Activated CD4-positive, alpha-beta T cell treated with anti-CD3 and anti-CD28 coated beads for 36 hours (primary cell): Measurements from ENCODE around the gene L3MBTL4. TPM values are rescaled to one million over a fixed set of nuclear protein-coding genes. Genes with fewer than 3 reads are reported as not detected.

ENCODE experiments used
- ATAC-seq: fragments of 200-7000 bp; cut with Tn5 transposase; one replicate; pipeline ENCODE4 v1.10.0; 2021; ENCODE audit warnings: mild to moderate bottlenecking, moderate library complexity
- CTCF ChIA-PET: fragments of 350-600 bp; sonication (Branson Sonifier 250); formaldehyde crosslinking; loops from one replicate; lab custom pipeline; 2021; ENCODE audit warnings: antibody characterized with exemption; lab: Charles Lee
- POLR2A ChIA-PET: fragments of 350-600 bp; sonication (Branson Sonifier 250); formaldehyde crosslinking; loops from one replicate; lab custom pipeline; 2021; ENCODE audit warnings: antibody characterized with exemption, inconsistent platforms; lab: Charles Lee
- DNase-seq: peaks from one replicate; pipeline ENCODE4 v3.0.0-alpha.2; 2020
- H3K27ac Mint-ChIP-seq: one replicate; pipeline ENCODE4 v1.8.0; 2021; ENCODE audit warnings: mixed read lengths
- H3K27me3 Mint-ChIP-seq: one replicate; pipeline ENCODE4 v1.8.0; 2021; ENCODE audit warnings: mixed read lengths
- H3K36me3 Mint-ChIP-seq: one replicate; pipeline ENCODE4 v1.8.0; 2021; ENCODE audit warnings: low read depth, mixed read lengths
- H3K4me1 Mint-ChIP-seq: one replicate; pipeline ENCODE4 v1.8.0; 2021; ENCODE audit warnings: mixed read lengths
- H3K4me3 Mint-ChIP-seq: one replicate; pipeline ENCODE4 v1.8.0; 2021; ENCODE audit warnings: mild to moderate bottlenecking, moderate library complexity, mixed read lengths
- H3K9me3 Mint-ChIP-seq: one replicate; pipeline ENCODE4 v1.8.0; 2021; ENCODE audit warnings: low read depth, mixed read lengths
- intact Hi-C, 2 experiments: fragments of 100-400 bp; cut with DNase I in 1 of 2; cut with micrococcal nuclease in 1 of 2; formaldehyde crosslinking; loops; one replicate each; pipeline versions ENCODE4 v1.14.2 to v1.15.1; 2022 to 2024; cut with DNase I, micrococcal nuclease
- total RNA-seq, 2 experiments: library from RNA; stranded (reverse); gene quantifications; one replicate each; pipeline ENCODE4 v1.2.3, GENCODE V29; 2021

L3MBTL4 gene
- total RNA-seq, 2 experiments from 2014 or later, result 0.11 to 0.21 TPM

DNA sequence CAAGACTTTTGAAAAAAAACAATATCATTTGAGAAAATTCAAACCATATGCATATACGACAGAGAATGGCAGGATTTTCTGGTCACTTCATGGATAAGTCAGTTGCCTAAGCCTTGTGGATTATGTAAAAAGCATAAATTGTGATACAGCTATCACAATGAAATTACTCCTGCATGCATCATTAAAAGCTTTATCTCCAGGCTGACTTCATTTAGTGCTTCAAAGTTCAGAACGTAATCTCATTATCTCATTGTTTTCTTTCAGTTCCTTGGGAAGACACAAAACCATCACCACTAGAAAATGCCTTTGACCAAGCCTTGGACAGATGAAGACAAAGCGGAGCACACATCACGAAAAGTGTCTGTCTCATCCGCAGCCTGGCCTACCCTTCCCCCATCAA, 57.0 kb downstream of the L3MBTL4 start:
- DNase-seq, result no peak
- Mint-ChIP-seq H3K4me1 (no peaks in the 10 kb centered on the region), H3K27ac (no peak overlapping the region), H3K36me3 (no peaks in the 10 kb centered on the region), H3K27me3 (no peaks in the 10 kb centered on the region), H3K9me3 (no peaks in the 10 kb centered on the region), H3K4me3 (no peak overlapping the region)
- no peak for ATAC-seq
- intact Hi-C loops, result no loop called here
- CTCF ChIA-PET, result no interaction called here
- POLR2A ChIA-PET, result no interaction called here

DNA sequence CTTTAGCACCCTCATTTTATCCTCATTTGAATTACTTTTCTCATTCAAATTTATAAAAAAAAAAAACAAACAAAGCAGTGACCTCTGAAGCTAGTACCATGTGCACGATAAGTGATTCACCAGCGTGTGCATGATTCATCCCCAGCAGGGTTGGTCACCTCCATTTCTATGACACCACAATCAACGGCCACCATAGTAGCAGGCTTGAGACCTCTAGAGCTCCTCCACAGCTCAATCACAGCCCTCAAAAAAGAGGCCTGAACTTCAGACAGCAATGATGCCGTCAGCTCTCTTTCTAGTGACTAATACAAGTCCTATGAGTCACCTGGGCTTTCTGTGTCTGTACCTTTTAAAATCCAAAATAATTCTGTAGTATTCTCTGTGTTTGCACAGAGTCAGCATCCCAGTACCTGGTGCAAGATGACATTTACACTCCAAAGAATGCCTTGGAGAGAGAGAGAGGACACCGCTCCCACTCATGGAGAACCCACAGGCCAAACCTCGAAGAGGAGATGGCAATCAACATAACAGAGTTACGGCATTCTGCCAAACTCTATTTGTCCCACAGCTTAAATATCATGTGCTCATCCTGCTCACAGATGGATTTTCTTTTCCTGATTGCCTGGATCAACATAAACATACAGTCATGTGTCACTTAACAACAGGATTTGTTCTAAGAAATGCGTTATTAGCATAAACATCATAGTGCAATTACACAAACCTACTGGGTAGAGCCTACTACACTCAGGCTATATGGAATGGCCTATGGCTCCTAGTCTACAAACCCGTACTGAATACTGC, 58.7 kb downstream of the L3MBTL4 start:
- DNase-seq, result peak; percentile 11
- no peaks in the 10 kb centered on the region for H3K36me3 Mint-ChIP-seq
- peak; percentile 66 for ATAC-seq
- ChIA-PET CTCF (interaction anchor here (0.9 kb wide), 1 partner anchor 14 kb away, joined by 3 read pairs; no protein-coding TSS in a partner anchor), POLR2A (interaction anchor here (0.6 kb wide), 2 partner anchors 69 to 80 kb away, joined by 3 to 8 read pairs; no protein-coding TSS in a partner anchor)
- H3K27ac Mint-ChIP-seq, result no peak overlapping the region
- intact Hi-C loops, result no loop called here
- no peak overlapping the region for H3K4me3 Mint-ChIP-seq
- H3K4me1 Mint-ChIP-seq, result no peaks in the 10 kb centered on the region
- H3K27me3 Mint-ChIP-seq, result no peaks in the 10 kb centered on the region
- no peaks in the 10 kb centered on the region for H3K9me3 Mint-ChIP-seq

DNA sequence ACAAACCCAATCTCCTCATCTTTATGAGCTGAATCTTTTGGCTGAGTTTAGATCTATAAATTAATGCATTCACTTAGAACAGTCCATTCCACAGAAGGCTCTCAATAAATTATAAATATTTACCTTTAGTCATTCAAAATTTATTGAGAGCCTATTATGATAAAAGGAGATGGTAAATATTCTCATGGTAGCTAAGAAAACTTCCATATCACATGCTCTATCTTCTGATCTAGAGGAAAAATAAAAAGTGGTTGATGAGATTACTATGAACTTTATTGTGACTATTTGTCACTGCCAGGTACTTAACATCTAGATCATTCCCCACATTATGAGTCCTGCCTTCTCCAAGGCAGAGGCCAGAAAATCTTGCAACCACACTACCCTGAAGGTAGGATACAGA, 62.4 kb downstream of the L3MBTL4 start:
- Mint-ChIP-seq H3K36me3 (no peaks in the 10 kb centered on the region), H3K27ac (no peak overlapping the region), H3K4me1 (no peaks in the 10 kb centered on the region), H3K4me3 (no peak overlapping the region), H3K9me3 (no peaks in the 10 kb centered on the region), H3K27me3 (no peaks in the 10 kb centered on the region)
- ATAC-seq (no peak), DNase-seq (no peak)
- intact Hi-C loops, result no loop called here
- ChIA-PET CTCF (no interaction called here), POLR2A (no interaction called here)

DNA sequence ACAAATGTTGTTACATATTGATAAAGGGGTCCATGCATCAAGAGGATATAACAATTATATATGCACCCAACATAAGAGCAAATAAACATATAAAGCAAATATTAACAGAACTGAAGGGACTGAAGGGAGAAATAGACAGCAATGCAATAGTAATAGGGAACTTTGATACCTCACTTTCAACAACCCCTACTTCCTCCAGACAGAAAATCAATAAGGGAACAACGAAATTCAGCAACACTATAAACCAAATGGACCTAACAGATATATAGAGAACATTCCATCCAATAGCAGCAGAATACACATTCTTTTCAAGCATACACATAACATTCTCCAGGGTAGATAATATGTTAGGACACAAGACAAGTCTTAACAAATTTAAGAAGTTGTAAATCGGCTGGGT, 71.7 kb downstream of the L3MBTL4 start:
- no peaks in the 10 kb centered on the region for H3K4me1 Mint-ChIP-seq
- ATAC-seq (no peak), DNase-seq (no peak)
- POLR2A ChIA-PET, result no interaction called here
- peaks cover 25% of the 10 kb centered on the region for H3K9me3 Mint-ChIP-seq
- intact Hi-C loops, result loop anchor here in 1 of 2 experiments (10.0 kb wide), 1 partner anchor 98 kb away; no protein-coding TSS in a partner anchor
- H3K27ac Mint-ChIP-seq, result no peak overlapping the region
- CTCF ChIA-PET, result interaction anchor here (0.6 kb wide), 1 partner anchor 11 kb away, joined by 3 read pairs; no protein-coding TSS in a partner anchor
- no peak overlapping the region for H3K4me3 Mint-ChIP-seq
- no peaks in the 10 kb centered on the region for H3K27me3 Mint-ChIP-seq
- H3K36me3 Mint-ChIP-seq, result no peaks in the 10 kb centered on the region

DNA sequence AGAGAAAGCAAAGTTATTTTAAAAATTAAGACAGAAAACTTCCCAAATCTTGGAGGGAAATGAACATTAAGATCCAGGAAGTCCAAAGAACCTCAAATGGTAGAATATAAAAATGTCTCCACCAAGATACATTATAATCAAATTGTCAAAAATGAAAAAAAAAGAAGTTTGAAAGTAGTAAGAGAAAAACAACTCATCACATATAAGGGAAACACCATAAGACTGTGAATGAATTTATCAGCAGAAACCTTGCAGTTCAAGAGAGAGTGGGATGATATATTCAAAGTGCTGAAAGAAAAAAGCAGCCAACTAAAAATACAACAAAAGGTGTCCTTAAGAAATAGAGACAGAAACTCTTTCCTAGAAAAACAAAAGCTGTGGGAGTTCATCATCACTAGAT, 73.0 kb downstream of the L3MBTL4 start:
- no peak overlapping the region for H3K27ac Mint-ChIP-seq
- POLR2A ChIA-PET, result no interaction called here
- H3K9me3 Mint-ChIP-seq, result peaks cover 22% of the 10 kb centered on the region
- intact Hi-C loops, result loop anchor here in 1 of 2 experiments (10.0 kb wide), 1 partner anchor 97 kb away; no protein-coding TSS in a partner anchor
- no peaks in the 10 kb centered on the region for H3K36me3 Mint-ChIP-seq
- CTCF ChIA-PET, result interaction anchor here (1.1 kb wide), 1 partner anchor 14 kb away, joined by 3 read pairs; no protein-coding TSS in a partner anchor
- H3K27me3 Mint-ChIP-seq, result no peaks in the 10 kb centered on the region
- H3K4me3 Mint-ChIP-seq, result no peak overlapping the region
- H3K4me1 Mint-ChIP-seq, result no peaks in the 10 kb centered on the region
- DNase-seq (no peak), ATAC-seq (no peak)

DNA sequence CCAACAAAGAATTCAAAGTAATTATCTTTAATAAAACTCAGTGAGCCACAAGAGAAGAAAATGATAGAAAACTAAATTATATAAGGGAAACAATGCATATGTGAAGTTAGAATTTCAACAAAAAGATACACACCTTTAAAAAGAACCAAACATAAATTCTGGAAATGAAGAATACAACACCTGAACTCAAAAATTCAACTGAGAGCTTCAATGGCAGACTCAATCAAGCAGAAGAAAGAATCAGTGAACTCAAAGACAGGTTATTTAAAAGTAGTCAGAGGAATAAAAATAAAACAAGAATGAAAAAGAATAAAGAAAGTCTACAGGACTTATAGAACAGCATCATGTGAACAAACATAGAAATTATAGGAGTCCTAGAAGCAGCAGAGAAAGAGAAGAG, 73.4 kb downstream of the L3MBTL4 start:
- no peak overlapping the region for H3K27ac Mint-ChIP-seq
- no peaks in the 10 kb centered on the region for H3K36me3 Mint-ChIP-seq
- peaks cover 22% of the 10 kb centered on the region for H3K9me3 Mint-ChIP-seq
- intact Hi-C loops, result loop anchor here in 1 of 2 experiments (10.0 kb wide), 1 partner anchor 97 kb away; no protein-coding TSS in a partner anchor
- DNase-seq (no peak), ATAC-seq (no peak)
- no peaks in the 10 kb centered on the region for H3K4me1 Mint-ChIP-seq
- ChIA-PET CTCF (interaction anchor here (1.1 kb wide), 1 partner anchor 14 kb away, joined by 3 read pairs; no protein-coding TSS in a partner anchor), POLR2A (no interaction called here)
- no peaks in the 10 kb centered on the region for H3K27me3 Mint-ChIP-seq
- no peak overlapping the region for H3K4me3 Mint-ChIP-seq

DNA sequence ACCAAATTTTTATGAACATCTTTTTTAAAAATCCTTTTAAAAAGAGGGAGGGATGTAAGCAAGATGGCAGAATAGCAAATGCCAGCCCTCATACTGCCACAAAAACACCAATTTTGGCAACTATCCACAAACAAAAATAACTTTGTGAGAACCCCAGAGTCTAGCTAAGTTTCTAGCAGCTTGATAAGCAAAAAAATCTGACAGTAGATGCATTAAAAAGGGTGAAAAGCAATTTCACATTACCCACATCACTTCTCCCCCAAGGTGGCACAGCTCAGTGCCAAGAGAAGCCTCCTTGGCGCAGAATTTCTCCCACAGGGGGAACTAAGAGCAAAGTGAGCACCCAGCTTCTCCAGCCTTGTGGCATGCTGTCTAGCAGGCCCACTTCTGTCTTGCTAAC, 74.6 kb downstream of the L3MBTL4 start:
- no peaks in the 10 kb centered on the region for H3K36me3 Mint-ChIP-seq
- ChIA-PET POLR2A (no interaction called here), CTCF (no interaction called here)
- ATAC-seq, result no peak
- intact Hi-C loops, result loop anchor here in 1 of 2 experiments (10.0 kb wide), 1 partner anchor 95 kb away; no protein-coding TSS in a partner anchor
- H3K27me3 Mint-ChIP-seq, result no peaks in the 10 kb centered on the region
- no peak overlapping the region for H3K4me3 Mint-ChIP-seq
- no peaks in the 10 kb centered on the region for H3K4me1 Mint-ChIP-seq
- peaks cover 22% of the 10 kb centered on the region for H3K9me3 Mint-ChIP-seq
- DNase-seq, result no peak
- H3K27ac Mint-ChIP-seq, result no peak overlapping the region

DNA sequence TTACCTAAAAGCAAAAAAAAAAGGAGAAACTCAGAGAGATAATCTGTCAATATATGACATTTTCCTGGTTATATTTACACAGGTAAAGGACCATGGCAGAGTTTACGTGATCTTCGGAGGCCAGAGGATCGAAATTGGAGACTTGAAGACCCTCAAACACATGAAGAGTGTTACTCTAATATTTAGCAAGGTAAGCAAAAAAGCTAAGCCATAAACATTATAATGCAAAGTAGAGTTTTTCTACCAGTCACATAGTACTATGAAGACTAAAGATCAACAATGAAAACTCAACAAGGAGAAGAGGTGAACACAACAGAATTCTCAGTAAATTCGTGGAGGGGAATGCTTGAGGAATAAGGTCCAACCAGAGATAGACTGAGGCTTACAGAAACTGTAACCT, 78.5 kb downstream of the L3MBTL4 start:
- H3K36me3 Mint-ChIP-seq, result no peaks in the 10 kb centered on the region
- H3K4me3 Mint-ChIP-seq, result no peak overlapping the region
- POLR2A ChIA-PET, result no interaction called here
- ATAC-seq, result no peak
- H3K27me3 Mint-ChIP-seq, result no peaks in the 10 kb centered on the region
- no peak overlapping the region for H3K27ac Mint-ChIP-seq
- no peak for DNase-seq
- CTCF ChIA-PET, result interaction anchor here (0.6 kb wide), 1 partner anchor 742 kb away, joined by 4 read pairs; no protein-coding TSS in a partner anchor
- peaks cover 12% of the 10 kb centered on the region for H3K9me3 Mint-ChIP-seq
- intact Hi-C loops, result no loop called here
- no peaks in the 10 kb centered on the region for H3K4me1 Mint-ChIP-seq

DNA sequence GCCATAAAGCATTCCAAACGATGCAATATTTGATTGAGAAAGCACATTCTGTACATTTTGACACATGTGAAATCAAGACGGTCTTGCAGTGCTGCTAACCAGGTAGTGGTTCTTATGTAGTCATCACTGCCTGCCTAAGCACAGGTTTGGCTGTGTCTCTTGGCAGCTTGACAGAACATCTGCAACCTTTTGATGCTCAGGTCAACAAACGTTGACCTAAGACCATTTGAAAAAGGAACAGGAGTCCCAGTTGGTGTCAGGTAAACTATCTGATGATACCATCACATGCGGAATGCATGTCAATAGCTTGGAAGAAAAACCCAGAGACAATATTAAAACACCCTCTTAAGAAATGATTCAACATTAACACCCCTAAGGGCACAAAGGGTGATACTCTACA, 80.7 kb downstream of the L3MBTL4 start:
- DNase-seq, result no peak
- Mint-ChIP-seq H3K9me3 (peaks cover 4% of the 10 kb centered on the region), H3K36me3 (no peaks in the 10 kb centered on the region), H3K27ac (no peak overlapping the region), H3K27me3 (no peaks in the 10 kb centered on the region), H3K4me3 (no peak overlapping the region), H3K4me1 (no peaks in the 10 kb centered on the region)
- CTCF ChIA-PET, result no interaction called here
- POLR2A ChIA-PET, result no interaction called here
- intact Hi-C loops, result loop anchor here in 1 of 2 experiments (5.0 kb wide), 1 partner anchor 48 kb away; no protein-coding TSS in a partner anchor
- ATAC-seq, result no peak

DNA sequence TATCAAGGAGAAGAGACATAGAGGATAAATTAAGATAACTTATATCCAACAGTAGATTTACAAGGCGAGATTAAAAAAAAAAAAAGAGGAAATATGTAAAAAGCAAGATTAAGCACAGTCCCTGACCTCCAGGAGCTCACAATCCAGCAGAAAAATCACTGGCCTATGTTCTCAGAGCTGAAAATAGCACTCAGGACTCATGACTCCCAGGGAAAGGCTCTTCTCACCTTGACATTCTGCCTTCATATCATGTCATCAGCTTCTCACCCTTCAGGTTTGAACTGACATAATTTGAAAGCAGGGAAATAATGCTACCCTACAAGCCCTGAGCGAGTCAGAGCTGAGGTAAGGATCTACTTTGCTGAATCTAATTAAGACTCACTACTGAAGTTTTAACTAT, 82.8 kb downstream of the L3MBTL4 start:
- Mint-ChIP-seq H3K27ac (no peak overlapping the region), H3K4me3 (no peak overlapping the region), H3K27me3 (no peaks in the 10 kb centered on the region), H3K4me1 (no peaks in the 10 kb centered on the region), H3K9me3 (peaks cover 6% of the 10 kb centered on the region), H3K36me3 (no peaks in the 10 kb centered on the region)
- ChIA-PET POLR2A (no interaction called here), CTCF (interaction anchor here (0.6 to 0.7 kb wide), 2 partner anchors 11 to 452 kb away, joined by 3 to 4 read pairs; no protein-coding TSS in a partner anchor)
- DNase-seq (no peak), ATAC-seq (no peak)
- intact Hi-C loops, result loop anchor here in 1 of 2 experiments (5.0 kb wide), 1 partner anchor 50 kb away; no protein-coding TSS in a partner anchor

DNA sequence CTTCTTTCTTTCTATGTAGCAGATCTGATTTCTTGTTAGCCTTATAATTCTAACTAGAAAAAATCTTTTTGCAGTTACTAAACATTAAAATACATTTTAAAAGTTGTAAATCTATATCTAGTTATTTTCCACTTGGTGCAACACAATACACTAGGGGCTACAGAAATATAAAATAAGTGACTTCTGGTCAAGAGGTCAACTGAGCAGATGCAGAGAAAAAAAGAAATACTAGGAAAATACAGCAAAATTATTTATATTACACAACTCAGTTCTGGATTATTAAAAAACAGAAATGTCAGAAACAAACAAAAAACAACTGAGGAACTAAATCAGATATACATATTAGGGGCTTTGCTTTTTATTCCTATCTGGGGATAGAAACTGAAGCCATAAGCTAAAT, 83.9 kb downstream of the L3MBTL4 start:
- POLR2A ChIA-PET, result no interaction called here
- Mint-ChIP-seq H3K27ac (no peak overlapping the region), H3K4me1 (no peaks in the 10 kb centered on the region), H3K4me3 (no peak overlapping the region), H3K9me3 (peaks cover 6% of the 10 kb centered on the region), H3K27me3 (no peaks in the 10 kb centered on the region), H3K36me3 (no peaks in the 10 kb centered on the region)
- intact Hi-C loops, result loop anchor here in 1 of 2 experiments (5.0 kb wide), 1 partner anchor 52 kb away; no protein-coding TSS in a partner anchor
- no peak for ATAC-seq
- DNase-seq, result no peak
- CTCF ChIA-PET, result no interaction called here
